Breast epithelium (tissue), 4 donors: Measurements from ENCODE around the gene YIPF2. TPM values are rescaled to one million over a fixed set of nuclear protein-coding genes. Genes with fewer than 3 reads are reported as not detected.

ENCODE experiments used
- DNase-seq, 2 donors: peaks; one replicate each; pipeline ENCODE4 v3.0.0-alpha.2; 2019; ENCODE audit warnings: low spot score in 2 of 2
- H3K27ac ChIP-seq, 2 donors: fragments of 200-600 bp; sonication (generic) in 1 of 2; one replicate each; pipeline ENCODE4 v1.5.1; 2016 to 2019; ENCODE audit warnings: mild to moderate bottlenecking in 1 of 2
- H3K27me3 ChIP-seq, 2 donors: fragments of 200-600 bp; sonication (generic) in 1 of 2; one replicate each; pipeline versions ENCODE4 v1.5.1 to v1.6.0; 2017 to 2019; ENCODE audit warnings: control low read depth in 1 of 2, mild to moderate bottlenecking in 1 of 2
- H3K36me3 ChIP-seq: fragments of 200-600 bp; one replicate; pipeline ENCODE4 v1.5.1; 2019
- H3K4me1 ChIP-seq, 2 donors: fragments of 200-600 bp; sonication (generic); one replicate each; pipeline ENCODE4 v1.5.1; 2016 to 2019; ENCODE audit warnings: control low read depth in 1 of 2
- H3K4me3 ChIP-seq, 3 donors: fragments of 200-600 bp; sonication (generic); 1 replicate in 2 of 3; 2 replicates in 1 of 3; pipeline ENCODE4 v1.5.1; 2016 to 2019; ENCODE audit warnings: mild to moderate bottlenecking in 3 of 3, moderate library complexity in 2 of 3
- H3K9me3 ChIP-seq, 2 donors: fragments of 200-600 bp; sonication (generic) in 1 of 2; one replicate each; pipeline ENCODE4 v1.5.1; 2016 to 2019; ENCODE audit warnings: control low read depth in 1 of 2
- POLR2A ChIP-seq: fragments of 450-650 bp; IDR thresholded peaks from one replicate; pipeline ENCODE4 v1.6.1; 2016; ENCODE audit warnings: antibody characterized with exemption, mild to moderate bottlenecking, moderate library complexity
- POLR2AphosphoS5 ChIP-seq, 3 donors: sonication (generic); formaldehyde crosslinking; IDR thresholded peaks; one replicate each; pipeline ENCODE4 v1.6.1; 2017; ENCODE audit warnings: antibody characterized with exemption in 3 of 3
- intact Hi-C: fragments of 100-400 bp; cut with DNase I; formaldehyde crosslinking; loops from one replicate; pipeline ENCODE4 v1.15.1; 2023; ENCODE audit warnings: low total_unique reads
- total RNA-seq, 3 donors: library from RNA; depleted of rRNA; stranded (reverse); fragments of >200 nt; gene quantifications; one replicate each; pipeline ENCODE4 v1.1.0, GENCODE V29; 2016
- TF ChIP-seq, protein P1 (sequence below), 3 donors: fragments of 450-650 bp; IDR thresholded peaks; one replicate each; pipeline ENCODE4 v1.5.1; 2016 to 2017; ENCODE audit warnings: antibody characterized with exemption in 3 of 3, mild to moderate bottlenecking in 3 of 3, moderate library complexity in 3 of 3

YIPF2 gene
- total RNA-seq, 3 donors from 2014 or later: 40.3 to 68.6 (median 59.6) TPM

DNA sequence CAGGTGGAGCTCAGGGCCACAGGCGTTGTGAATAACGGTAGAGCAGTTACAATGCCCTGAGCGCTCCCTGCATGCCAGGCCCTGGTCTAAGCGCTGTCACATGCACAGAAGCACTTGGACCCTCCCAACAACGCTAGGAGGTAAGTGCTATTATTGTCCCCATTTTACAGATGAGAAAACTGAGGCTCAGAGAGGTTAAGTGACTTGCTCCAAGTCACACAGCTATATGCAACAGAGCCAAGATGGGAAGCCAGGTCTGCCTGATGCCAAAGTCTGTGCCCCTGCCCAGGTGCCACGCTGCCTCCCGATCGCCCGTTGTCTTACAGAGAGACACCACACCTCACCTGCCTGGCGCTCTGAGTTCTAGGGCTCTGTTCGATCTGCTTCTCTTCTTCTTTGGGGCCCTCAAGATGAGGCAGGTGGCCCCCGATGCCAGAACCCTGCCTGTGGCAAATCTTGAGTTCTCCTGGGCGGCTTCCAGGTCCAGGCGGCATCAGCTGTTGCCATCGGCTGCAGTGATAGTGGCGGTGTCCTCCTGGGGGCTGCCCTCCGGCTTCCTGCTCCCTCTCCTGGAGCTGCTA, 20.0 kb downstream of the YIPF2 start:
- Histone ChIP-seq H3K9me3 (no peaks in the 10 kb centered on the region), H3K4me3 (no peak overlapping the region), H3K4me1 (no peaks in the 10 kb centered on the region), H3K36me3 (no peaks in the 10 kb centered on the region), H3K27me3 (no peaks in the 10 kb centered on the region), H3K27ac (no peak overlapping the region)
- no peak for DNase-seq
- TF ChIP-seq POLR2AphosphoS5 (IDR thresholded peaks at IDR 0.05) (no peak), POLR2A (no peak)
- TF ChIP-seq, protein P1, sequence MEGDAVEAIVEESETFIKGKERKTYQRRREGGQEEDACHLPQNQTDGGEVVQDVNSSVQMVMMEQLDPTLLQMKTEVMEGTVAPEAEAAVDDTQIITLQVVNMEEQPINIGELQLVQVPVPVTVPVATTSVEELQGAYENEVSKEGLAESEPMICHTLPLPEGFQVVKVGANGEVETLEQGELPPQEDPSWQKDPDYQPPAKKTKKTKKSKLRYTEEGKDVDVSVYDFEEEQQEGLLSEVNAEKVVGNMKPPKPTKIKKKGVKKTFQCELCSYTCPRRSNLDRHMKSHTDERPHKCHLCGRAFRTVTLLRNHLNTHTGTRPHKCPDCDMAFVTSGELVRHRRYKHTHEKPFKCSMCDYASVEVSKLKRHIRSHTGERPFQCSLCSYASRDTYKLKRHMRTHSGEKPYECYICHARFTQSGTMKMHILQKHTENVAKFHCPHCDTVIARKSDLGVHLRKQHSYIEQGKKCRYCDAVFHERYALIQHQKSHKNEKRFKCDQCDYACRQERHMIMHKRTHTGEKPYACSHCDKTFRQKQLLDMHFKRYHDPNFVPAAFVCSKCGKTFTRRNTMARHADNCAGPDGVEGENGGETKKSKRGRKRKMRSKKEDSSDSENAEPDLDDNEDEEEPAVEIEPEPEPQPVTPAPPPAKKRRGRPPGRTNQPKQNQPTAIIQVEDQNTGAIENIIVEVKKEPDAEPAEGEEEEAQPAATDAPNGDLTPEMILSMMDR (IDR thresholded peaks at IDR 0.05): no peak
- intact Hi-C loops: no loop called here

DNA sequence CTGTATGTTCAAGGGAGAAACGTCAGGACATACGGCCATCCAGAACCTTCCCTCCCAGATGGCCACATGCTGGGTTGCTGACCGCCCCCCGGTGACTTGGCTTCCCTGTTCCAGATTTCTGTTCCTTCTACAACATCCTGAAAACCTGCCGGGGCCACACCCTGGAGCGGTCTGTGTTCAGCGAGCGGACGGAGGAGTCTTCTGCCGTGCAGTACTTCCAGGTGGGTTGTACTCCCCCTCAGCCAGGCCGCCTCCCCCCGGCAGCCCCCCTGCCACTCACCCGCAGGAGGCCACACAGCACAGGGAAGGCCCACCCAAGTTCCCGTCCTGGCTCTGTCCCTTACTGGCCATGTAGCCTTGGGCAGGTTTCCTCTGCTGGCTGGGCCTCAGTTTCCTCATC, 20.5 kb downstream of the YIPF2 start:
- Histone ChIP-seq H3K9me3 (no peaks in the 10 kb centered on the region), H3K36me3 (no peaks in the 10 kb centered on the region), H3K4me3 (no peak overlapping the region), H3K4me1 (no peaks in the 10 kb centered on the region), H3K27ac (no peak overlapping the region), H3K27me3 (no peaks in the 10 kb centered on the region)
- no peak for DNase-seq
- TF ChIP-seq, protein P1 (IDR thresholded peaks at IDR 0.05): no peak
- intact Hi-C loops: no loop called here

DNA sequence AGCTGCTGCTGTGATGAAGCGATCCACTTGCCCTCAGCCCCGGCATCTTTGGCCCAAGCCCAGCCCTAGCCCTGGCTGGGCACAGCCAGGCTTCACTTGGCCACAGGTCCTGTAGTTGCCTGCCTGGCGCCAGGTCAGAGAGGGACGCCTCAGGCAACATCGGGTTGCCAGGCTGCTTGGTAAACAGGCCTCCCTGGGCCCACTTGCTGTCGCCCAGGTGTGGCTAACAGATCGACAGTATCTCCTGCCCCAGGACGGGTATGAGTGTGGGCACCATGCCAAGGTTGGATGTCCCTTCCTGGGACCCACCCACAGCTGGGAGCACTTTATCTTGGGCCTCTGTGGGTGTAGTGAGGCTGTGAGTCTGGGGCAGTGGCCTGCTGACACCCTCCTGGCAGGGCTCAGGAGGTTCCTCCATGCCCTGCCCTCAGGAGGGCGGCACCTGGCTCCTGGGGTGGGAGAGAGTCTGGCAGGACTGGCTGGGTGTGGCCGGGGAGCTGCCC, 29.2 kb downstream of the YIPF2 start:
- TF ChIP-seq, protein P1 (IDR thresholded peaks at IDR 0.05): no peak
- peak in 2 of 3 donors; percentile 37 to 66 for TF ChIP-seq POLR2AphosphoS5 (IDR thresholded peaks at IDR 0.05)
- Histone ChIP-seq H3K36me3 (no peaks in the 10 kb centered on the region), H3K27me3 (no peaks in the 10 kb centered on the region), H3K4me1 (peaks cover 4 to 10% of the 10 kb centered on the region in 2 donors), H3K9me3 (no peaks in the 10 kb centered on the region), H3K27ac (peak overlapping the region; percentile 92 to 94), H3K4me3 (peak overlapping the region in 2 of 3 donors; percentile 12 to 44)
- peak; percentile 89 to 94 for DNase-seq
- intact Hi-C loops: no loop called here

DNA sequence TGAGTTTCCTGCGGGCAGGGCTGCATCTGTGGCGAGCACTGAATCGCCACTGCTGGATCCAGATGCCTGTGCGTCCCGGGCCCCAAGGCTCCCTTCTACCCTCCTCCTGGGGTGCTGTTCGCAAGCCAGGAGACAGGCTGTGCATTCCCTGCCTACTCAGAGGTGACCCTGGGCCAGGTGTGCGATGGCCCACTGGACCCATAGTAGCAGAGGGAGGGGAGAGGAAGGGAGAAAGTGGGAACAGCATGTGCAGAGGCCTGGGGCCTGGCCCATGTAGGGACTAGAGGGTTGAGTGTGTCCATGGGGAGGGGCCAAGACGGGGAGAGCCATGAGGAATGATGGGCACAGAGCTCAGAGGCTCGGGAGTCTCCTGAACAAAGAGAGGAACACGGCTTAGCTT, 29.8 kb downstream of the YIPF2 start:
- Histone ChIP-seq H3K4me1 (peaks cover 4 to 10% of the 10 kb centered on the region in 2 donors), H3K27ac (peak overlapping the region; percentile 39 to 94), H3K36me3 (no peaks in the 10 kb centered on the region), H3K4me3 (no peak overlapping the region), H3K9me3 (no peaks in the 10 kb centered on the region), H3K27me3 (no peaks in the 10 kb centered on the region)
- TF ChIP-seq POLR2A: no peak
- no peak for TF ChIP-seq POLR2AphosphoS5 (IDR thresholded peaks at IDR 0.05)
- TF ChIP-seq, protein P1 (IDR thresholded peaks at IDR 0.05): no peak
- no peak for DNase-seq
- intact Hi-C loops: no loop called here

DNA sequence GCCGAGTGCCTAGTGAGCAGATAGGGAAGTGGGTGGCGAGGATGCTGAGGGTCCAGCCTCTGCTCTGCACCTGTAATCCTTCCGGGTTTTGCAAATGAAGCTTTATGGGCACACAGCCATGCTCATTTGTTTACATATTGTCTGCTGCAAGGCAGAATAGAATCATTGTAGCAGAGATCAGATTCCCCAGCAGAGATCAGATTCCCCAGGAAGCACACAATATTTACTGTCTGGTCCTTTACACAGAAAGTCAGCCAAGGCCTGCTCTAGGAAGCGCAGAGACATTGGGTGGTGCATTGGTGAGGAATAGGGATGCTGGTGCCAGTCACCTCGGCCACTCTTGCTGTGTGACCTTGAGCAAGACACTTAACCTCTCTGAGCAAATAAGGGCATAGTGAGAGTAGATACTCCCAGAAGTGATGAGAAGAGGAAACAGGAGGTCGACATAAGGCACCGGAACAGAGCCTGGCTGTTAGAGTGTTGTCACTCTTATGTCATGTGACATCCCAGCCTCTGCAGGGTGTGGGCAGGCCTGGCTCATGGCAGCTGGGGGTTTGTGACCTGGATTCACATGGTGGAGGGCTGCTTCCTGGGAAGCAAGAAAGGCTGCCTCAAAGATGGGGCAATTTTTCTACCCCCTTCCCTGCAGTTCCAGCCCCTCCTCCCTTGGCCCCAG, 31.4 kb downstream of the YIPF2 start:
- no peak for DNase-seq
- peaks cover 4 to 10% of the 10 kb centered on the region in 2 donors for H3K4me1 ChIP-seq

More for the DNA sequence above, 31.4 kb downstream of the YIPF2 start:
- Histone ChIP-seq H3K27me3 (no peaks in the 10 kb centered on the region), H3K27ac (peak overlapping the region; percentile 33 to 45), H3K36me3 (no peaks in the 10 kb centered on the region), H3K4me3 (no peak overlapping the region), H3K9me3 (no peaks in the 10 kb centered on the region)
- TF ChIP-seq POLR2AphosphoS5 (IDR thresholded peaks at IDR 0.05): no peak
- TF ChIP-seq, protein P1 (IDR thresholded peaks at IDR 0.05): no peak
- TF ChIP-seq POLR2A: no peak
- intact Hi-C loops: no loop called here
